ENCODE measurements around the gene STK11. TPM values are rescaled to one million over a fixed set of nuclear protein-coding genes. Genes with fewer than 3 reads are reported as not detected.

STK11 gene
- total RNA-seq, 1 donor from 2014 or later: 49.7 TPM

GRCh38 chr19:1167687-1168571, 37.6 kb upstream of the STK11 start:
- intact Hi-C loops (cut with DNase I): no loop called here
- DNase-seq (ENCODE audit: low spot score): no peak

GRCh38 chr19:1168572-1169410, 36.8 kb upstream of the STK11 start:
- intact Hi-C loops (cut with DNase I): no loop called here
- DNase-seq (ENCODE audit: low spot score): no peak

DNA sequence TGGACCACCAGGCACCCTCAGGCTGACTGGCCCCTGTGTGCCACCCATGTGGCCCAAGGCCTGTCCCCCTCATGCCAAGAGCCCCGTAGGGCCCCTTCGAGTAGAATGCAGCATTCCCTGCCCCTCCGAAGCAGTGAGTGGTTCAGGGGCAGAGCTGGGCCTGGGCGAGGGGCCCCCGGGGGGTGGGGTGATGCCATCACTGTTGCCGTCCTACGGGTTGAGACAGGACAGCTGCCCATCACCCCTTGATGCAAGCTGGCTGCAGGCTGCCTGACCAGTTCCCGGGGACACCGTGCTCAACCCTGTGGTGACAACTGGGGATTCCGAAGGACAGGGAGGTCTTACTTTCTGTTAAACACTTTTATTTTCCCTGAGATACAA, 36.2 kb upstream of the STK11 start:
- DNase-seq (ENCODE audit: low spot score): no peak
- intact Hi-C loops (cut with DNase I): no loop called here

DNA sequence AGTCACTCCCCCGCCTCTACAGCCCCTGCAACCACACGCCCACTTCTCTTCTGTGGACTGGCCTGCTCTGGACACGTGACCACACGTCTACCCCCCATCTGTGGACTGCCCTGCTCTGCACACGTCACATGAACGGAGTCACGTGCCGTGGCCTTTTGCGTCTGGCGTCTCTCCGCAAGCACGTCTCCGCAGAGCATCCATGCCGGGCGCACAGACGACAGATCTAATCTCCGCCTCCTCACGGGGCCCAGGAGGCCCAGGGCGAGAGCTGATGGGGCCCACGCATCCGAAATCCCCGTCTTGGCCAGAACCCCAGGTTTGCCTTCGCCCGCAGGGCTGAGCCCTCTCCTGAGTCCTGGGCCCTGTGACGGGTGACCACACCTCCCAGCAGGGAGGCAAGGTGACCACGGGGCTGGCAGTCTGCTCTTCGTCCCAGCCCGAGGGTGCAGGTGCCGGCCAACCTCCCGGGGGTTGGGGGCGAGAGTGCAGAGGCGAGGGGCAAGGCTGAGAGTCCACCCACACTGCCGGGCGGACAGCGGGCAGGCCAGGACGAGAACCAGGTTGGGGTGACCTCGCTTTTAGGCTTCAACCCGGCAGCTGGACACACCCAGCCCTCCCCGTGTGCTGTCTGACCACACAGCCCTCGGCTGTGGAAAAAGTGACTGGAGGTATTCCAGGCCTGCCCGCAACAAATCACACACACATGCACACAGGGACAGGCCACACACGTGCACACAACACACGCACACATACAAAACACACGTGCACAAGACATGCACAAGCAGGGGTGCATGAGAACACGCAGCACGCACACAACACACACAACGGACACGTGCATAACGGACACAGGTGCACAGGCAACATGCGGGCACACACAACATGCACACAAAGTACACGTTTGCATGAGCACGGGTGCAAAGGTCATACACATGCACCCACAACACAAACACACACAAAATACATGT, 35.4 kb upstream of the STK11 start:
- no peak for DNase-seq (ENCODE audit: low spot score)
- intact Hi-C loops (cut with DNase I): no loop called here

GRCh38 chr19:1170938-1171754, 34.4 kb upstream of the STK11 start:
- intact Hi-C loops (cut with DNase I): no loop called here
- DNase-seq (ENCODE audit: low spot score): no peak

DNA sequence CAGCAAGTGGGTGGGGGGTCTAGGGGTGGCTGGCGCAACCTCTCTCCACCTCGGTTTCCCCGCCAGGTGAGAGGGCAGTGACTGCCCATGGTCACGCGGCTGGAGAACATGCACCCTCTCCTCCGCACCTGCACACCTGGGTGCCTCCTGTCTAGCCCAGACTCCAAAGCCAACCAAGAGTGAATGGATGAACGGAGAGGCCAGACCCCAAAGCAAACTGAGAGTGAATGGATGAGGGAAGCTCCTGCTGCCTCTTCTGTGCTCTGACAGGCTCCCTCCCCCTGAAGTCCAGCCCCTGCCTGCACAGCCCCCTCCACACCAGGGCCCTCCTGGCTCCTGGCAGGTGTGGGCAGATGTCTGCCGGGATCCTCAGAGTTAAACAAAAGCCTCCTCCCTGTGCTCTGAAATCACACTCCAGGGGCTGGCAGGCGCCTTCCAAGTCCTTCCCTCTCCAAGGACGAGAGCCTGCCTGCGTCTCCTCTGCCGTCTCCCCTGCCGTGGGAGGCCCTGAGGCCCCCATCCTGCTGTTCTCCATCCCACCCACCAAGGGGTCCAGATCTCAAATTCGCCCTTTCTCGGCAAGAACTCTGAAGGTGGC, 33.7 kb upstream of the STK11 start:
- DNase-seq (ENCODE audit: low spot score): no peak
- intact Hi-C loops (cut with DNase I): loop anchor here (2.0 kb wide), 1 partner anchor 39 kb away; no protein-coding TSS in a partner anchor

DNA sequence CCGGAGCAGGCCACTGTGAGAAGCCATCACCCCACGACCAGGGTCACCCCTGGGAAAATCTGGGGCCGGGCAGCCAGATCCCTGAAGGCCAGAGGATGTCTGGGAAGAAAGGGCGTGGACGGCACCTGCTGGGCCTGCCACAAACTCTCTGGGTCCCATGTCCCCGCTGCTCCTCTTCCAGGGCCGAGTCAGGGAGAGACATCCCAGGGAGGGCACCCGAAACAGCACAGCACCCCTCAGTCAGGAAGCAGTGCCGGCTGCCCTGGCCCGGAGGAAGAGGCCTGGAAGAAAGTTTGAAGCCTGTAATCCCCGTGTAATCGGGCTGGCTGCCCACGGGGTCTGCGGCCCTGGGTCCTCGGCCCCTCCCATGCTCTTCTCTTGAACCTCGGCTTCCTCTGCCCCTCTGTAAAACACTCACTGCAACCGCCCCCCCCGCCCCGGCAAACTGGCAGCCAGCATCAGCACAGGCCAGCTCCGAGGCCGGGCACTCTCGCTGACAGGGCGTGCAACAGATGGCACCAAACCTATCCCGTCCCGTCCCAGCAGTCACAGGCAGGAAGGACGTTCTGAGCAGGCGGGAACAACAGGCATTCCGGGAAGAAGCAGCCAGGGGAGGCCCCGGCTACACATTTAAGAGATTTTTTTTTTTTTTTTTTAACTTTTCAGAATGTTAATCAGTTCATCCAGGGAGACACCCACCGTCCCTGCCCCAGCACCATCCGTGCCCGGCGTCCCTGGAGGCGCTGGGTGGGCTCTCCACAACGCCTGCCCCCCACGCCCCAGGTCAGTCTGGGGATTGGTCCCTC, 33.0 kb upstream of the STK11 start:
- no peak for DNase-seq (ENCODE audit: low spot score)
- intact Hi-C loops (cut with DNase I): loop anchor here (2.0 kb wide), 1 partner anchor 40 kb away; no protein-coding TSS in a partner anchor

DNA sequence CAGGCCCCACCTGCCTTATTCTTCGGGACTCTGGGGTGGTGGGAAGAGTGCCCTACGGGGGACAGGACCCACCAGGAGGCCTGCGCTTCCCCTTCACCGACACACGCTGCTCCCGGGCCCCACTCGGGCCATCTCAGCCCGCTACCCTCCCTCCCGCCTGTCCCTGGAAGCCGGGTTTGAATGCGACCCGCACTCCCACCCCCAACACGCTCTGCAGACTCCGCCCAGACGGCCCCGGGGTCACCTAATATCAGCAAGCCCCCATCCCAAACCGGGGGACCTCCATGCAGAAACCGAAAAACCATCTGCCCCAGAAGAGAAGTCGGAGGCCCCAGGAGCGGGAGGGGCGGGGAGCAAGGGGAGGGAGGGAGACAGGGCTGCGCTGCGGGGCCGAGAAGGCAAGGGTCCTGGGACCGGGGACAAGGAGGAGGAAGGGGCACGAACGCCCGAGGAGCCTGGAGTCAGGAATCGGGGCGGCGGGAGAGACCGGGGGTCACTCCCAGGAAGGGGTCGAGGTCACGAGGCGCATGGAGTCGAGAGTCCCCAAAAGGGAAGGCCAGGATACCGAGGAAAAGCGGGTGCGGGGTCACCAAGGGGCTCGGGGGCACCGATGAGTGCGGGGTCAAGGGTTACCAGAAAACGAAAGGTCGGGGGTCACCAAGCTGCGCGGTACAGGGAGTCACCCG, 32.3 kb upstream of the STK11 start:
- DNase-seq (ENCODE audit: low spot score): no peak
- intact Hi-C loops (cut with DNase I): loop anchor here (2.0 kb wide), 1 partner anchor 41 kb away; no protein-coding TSS in a partner anchor

DNA sequence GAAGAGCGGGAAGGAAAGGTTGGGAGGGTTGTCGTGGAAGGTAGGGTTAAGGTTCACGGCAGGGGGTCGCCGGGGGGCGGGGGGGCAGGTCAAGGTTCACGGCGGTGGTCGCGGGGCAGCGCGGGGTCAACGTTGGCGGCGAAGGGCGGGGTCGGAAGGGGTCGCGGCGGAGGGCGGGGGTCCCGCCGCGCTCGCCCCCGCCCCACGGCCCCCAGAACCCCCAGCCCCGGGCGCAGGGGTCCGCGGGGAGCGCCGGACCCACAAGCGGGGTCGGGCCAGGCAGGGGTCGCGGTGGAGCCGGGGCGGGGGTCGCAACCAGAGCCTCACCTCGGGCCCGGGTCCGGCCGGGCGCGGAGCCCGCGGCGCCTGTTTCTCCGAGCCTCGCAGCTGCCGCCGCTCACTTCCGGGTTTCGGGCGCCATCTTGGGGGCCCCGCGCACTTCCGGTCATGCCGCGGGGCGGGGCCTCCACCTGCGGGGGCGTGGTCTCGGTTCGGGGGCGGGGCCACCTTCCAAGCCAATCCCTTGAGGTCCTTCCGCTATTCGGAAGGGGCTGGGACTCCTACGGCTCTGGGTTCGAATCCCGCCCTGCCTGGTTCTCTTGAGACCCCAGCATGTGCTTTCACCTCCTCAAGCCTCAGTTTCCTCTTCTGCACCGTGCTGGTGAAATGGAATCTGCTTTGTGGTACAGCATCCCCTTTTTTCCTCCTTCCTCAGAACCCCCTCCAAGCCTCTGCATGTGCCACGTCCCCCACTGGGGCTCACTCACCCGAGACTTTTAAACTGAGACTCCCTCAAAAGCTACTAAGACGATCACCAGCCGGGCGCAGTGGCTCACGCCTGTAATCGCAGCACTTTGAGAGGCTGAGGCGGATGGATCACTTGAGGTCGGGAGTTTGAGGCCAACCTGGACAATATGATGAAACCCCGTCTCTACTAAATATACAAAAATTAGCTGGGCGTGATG, 31.5 kb upstream of the STK11 start, which contains the start of gene SBNO2:
Gene SBNO2, minus strand, starts transcription at position 424 of the 965 bp plus-strand sequence. CDS start 19,992 bp downstream, outside the sequence.
- intact Hi-C loops (cut with DNase I): loop anchor here (2.0 kb wide), 1 partner anchor 41 kb away; no protein-coding TSS in a partner anchor
- peak; percentile 96 for DNase-seq (ENCODE audit: low spot score)

DNA sequence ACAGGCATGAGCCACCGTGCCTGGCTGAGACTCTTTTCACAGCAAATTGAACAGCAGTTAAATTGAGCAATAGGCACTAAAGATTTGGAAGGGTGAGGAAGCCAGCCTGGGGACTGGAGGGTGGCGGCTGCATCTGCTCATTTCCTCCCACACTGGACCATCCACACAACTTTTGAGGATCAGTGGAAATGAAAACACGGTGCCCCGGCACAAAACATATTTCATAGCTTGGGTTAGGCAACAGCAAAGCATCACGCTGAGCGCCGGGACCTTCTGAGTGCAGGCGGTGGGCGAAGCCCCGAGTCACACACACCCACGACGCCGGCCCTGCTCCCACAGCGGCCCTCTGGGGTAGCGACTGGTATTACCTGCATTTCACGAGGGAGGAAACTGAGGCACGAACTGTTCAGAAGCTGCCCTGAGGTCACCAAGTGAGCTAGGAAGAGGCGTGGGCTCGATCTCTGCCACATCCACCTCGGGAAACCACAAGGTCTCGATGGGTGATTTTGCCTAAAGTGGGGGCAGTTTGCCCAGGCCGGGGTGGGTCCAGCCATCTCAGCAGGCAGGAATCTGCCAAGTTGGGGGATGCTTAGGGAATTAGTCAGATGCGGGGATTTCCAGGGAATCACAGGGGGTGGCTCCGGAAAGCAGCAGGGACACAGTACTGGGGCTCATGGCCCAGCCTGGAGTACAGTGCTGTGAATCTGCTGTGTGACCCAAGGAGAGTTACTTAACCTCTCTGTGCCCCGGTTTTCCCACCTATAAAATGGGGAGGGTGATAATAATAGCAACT, 28.1 kb upstream of the STK11 start:
- intact Hi-C loops (cut with DNase I): no loop called here
- DNase-seq (ENCODE audit: low spot score): no peak

DNA sequence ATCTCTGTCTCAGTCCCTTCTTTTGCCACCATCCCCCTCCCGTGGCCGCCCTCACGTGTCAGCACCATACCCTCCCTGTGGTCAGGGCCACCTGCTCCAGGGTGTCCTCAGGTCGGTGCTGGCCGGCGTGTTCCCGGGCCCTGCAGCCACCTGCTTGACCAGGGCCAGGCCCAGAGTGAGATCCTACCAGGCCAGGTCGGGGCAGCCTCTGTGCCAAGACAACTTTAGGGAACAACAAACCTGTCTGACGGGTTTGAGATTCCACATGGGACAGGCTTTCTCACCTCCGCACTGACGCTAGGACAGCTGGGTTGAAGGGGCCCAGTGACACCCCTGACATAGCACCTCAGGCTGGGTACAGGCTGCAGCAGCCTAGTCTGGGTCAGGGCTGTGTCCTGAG, 24.0 kb upstream of the STK11 start:
- no peak for DNase-seq (ENCODE audit: low spot score)
- intact Hi-C loops (cut with DNase I): no loop called here

DNA sequence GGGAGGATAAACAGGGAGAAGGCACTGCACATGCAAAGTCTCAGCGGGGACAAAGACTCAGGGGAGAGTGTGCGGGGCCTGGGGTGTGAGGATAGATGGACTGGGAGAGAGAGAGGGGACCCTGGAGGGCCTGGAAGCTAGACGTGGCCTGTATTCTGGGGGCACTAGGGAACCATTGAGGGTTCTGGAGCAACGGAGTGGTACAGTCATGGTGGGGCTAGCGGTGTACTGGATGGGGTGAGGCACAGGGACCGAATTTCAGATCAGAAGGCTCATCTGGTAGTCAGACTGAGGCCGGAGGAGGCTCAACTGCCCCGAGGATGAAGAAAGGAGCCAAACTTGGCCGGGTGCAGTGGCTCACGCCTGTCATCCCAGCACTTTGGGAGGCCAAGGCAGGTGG, 23.5 kb upstream of the STK11 start:
- DNase-seq (ENCODE audit: low spot score): no peak
- intact Hi-C loops (cut with DNase I): no loop called here

- intact Hi-C loops (cut with DNase I): no loop called here
- no peak for DNase-seq (ENCODE audit: low spot score)
Observed at GRCh38 chr19:1182727-1183126, 22.9 kb upstream of the STK11 start.

DNA sequence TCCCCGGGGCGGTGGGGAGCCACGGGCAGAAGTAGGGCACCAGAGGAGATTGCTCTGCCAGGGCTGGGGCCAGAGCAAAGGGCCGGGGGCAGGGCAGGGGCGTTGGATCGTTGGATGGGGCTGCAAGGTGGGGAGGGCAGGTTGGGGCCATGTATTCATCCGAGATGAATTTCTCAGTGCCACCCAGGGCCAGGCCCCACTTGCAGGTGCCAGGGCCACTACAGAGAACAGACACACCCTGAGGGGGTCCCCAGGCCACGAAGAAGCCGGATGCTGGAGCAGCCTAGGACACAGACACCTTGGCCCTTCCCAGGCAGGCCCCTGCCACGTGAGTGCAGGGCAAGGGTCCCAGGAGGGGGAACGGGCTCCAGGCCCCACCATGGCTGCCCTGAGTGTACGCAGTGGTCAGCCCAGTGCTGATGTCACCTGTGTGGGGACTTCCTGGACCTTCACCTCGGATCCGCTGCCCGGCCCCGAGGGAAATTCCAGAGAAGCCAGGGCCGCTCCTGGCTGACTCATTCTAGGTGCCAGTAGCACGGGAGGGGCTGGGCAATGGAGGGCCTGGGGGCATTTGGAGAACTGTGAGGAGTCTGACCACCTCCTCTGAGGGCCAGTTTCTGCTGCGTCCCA, 21.9 kb upstream of the STK11 start:
- DNase-seq (ENCODE audit: low spot score): no peak
- intact Hi-C loops (cut with DNase I): no loop called here

All from cardiac septum (tissue), 1 donor.